SIG-M5 treated with dmso at 0.1 percent for 504 hours (cell line): ENCODE results near the gene MPRIP.

Source experiments
- DNase-seq: peaks from one replicate; lab custom pipeline; 2025; ENCODE audit not compliant: unreplicated experiment; lab: John Stamatoyannopoulos, UW

MPRIP gene

GRCh38 chr17:17050346-17051345 is 8.4 kb downstream of the MPRIP start:
- no peak for DNase-seq

GRCh38 chr17:17051380-17051779 is 9.1 kb downstream of the MPRIP start:
- DNase-seq, result no peak

GRCh38 chr17:17051791-17052461 is 9.7 kb downstream of the MPRIP start:
- DNase-seq, result peak; percentile 61

- no peak for DNase-seq
Observed at GRCh38 chr17:17052462-17053221, 10.4 kb downstream of the MPRIP start.

- no peak for DNase-seq
Observed at GRCh38 chr17:17053446-17054379, 11.5 kb downstream of the MPRIP start.

GRCh38 chr17:17054636-17055035 is 12.4 kb downstream of the MPRIP start:
- no peak for DNase-seq

GRCh38 chr17:17055286-17056155 is 13.3 kb downstream of the MPRIP start:
- DNase-seq, result no peak

- DNase-seq, result no peak
Observed at GRCh38 chr17:17056156-17056539, 13.9 kb downstream of the MPRIP start.

GRCh38 chr17:17057057-17057551 is 14.8 kb downstream of the MPRIP start:
- DNase-seq, result no peak

- DNase-seq, result no peak
Observed at GRCh38 chr17:17058304-17058703, 16.0 kb downstream of the MPRIP start.

- no peak for DNase-seq
Observed at GRCh38 chr17:17059301-17059890, 17.1 kb downstream of the MPRIP start.

- DNase-seq, result no peak
Observed at GRCh38 chr17:17060001-17060922, 18.0 kb downstream of the MPRIP start.

- no peak for DNase-seq
Observed at GRCh38 chr17:17060930-17061329, 18.7 kb downstream of the MPRIP start.

- no peak for DNase-seq
Observed at GRCh38 chr17:17061516-17061915, 19.3 kb downstream of the MPRIP start.

GRCh38 chr17:17062356-17062755 is 20.1 kb downstream of the MPRIP start:
- DNase-seq, result no peak

- DNase-seq, result no peak
Observed at GRCh38 chr17:17062866-17063265, 20.6 kb downstream of the MPRIP start.

GRCh38 chr17:17063546-17064122 is 21.4 kb downstream of the MPRIP start:
- no peak for DNase-seq
